Measurements from ENCODE around the gene PES1. TPM values are rescaled to one million over a fixed set of nuclear protein-coding genes. Genes with fewer than 3 reads are reported as not detected.

The PES1 gene
- total RNA-seq, 1 donor from 2014 or later = 46.5 TPM

GRCh38 chr22:30538280-30538679 lies 53.4 kb downstream of the PES1 start:
- intact Hi-C loops (cut with DNase I) = no loop called here
- TF ChIP-seq, protein P1, sequence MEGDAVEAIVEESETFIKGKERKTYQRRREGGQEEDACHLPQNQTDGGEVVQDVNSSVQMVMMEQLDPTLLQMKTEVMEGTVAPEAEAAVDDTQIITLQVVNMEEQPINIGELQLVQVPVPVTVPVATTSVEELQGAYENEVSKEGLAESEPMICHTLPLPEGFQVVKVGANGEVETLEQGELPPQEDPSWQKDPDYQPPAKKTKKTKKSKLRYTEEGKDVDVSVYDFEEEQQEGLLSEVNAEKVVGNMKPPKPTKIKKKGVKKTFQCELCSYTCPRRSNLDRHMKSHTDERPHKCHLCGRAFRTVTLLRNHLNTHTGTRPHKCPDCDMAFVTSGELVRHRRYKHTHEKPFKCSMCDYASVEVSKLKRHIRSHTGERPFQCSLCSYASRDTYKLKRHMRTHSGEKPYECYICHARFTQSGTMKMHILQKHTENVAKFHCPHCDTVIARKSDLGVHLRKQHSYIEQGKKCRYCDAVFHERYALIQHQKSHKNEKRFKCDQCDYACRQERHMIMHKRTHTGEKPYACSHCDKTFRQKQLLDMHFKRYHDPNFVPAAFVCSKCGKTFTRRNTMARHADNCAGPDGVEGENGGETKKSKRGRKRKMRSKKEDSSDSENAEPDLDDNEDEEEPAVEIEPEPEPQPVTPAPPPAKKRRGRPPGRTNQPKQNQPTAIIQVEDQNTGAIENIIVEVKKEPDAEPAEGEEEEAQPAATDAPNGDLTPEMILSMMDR (IDR thresholded peaks at IDR 0.05) = no peak
- Histone ChIP-seq H3K27me3 (no peaks in the 10 kb centered on the region), H3K9me3 (no peaks in the 10 kb centered on the region), H3K36me3 (no peaks in the 10 kb centered on the region), H3K4me3 (no peak overlapping the region), H3K4me1 (no peaks in the 10 kb centered on the region), H3K27ac (no peak overlapping the region)
- ATAC-seq = no peak
- no peak for DNase-seq

- no peaks in the 10 kb centered on the region for H3K9me3 ChIP-seq
- intact Hi-C loops (cut with DNase I) = no loop called here
- TF ChIP-seq, protein P1 (IDR thresholded peaks at IDR 0.05) = no peak
- no peaks in the 10 kb centered on the region for H3K4me1 ChIP-seq
- no peaks in the 10 kb centered on the region for H3K27me3 ChIP-seq
- no peaks in the 10 kb centered on the region for H3K36me3 ChIP-seq
- DNase-seq (no peak), ATAC-seq (no peak)
- no peak overlapping the region for H3K4me3 ChIP-seq
- H3K27ac ChIP-seq = no peak overlapping the region
Observed at GRCh38 chr22:30537083-30537731, 54.5 kb downstream of the PES1 start.

DNA sequence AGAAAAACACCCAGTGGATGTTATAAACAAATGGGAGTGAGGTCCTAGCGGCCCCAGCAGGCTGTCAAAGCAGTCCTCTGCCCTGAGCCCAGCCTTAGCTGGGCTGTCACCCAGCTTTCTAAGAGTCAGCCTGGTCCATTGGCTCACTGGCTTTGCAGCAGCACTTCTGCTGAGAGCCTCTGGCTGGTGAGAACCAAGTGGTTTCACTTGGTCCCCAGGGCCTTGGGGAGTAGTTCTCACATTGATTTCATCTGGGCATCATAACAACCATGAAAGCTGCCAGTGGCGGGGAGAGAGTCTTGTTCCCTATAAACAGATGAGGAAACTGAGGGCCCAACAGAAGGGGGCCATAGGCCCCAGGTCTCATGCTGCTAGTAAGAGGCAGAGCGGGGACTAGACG lies 56.5 kb downstream of the PES1 start:
- ATAC-seq (no peak), DNase-seq (no peak)
- H3K4me3 ChIP-seq = no peak overlapping the region
- H3K9me3 ChIP-seq = no peaks in the 10 kb centered on the region
- H3K36me3 ChIP-seq = no peaks in the 10 kb centered on the region
- TF ChIP-seq, protein P1 (IDR thresholded peaks at IDR 0.05) = no peak
- intact Hi-C loops (cut with DNase I) = no loop called here
- H3K4me1 ChIP-seq = no peaks in the 10 kb centered on the region
- H3K27ac ChIP-seq = no peak overlapping the region
- H3K27me3 ChIP-seq = no peaks in the 10 kb centered on the region

- no peaks in the 10 kb centered on the region for H3K36me3 ChIP-seq
- H3K27ac ChIP-seq = no peak overlapping the region
- H3K4me3 ChIP-seq = no peak overlapping the region
- intact Hi-C loops (cut with DNase I) = no loop called here
- peak; percentile 29 for ATAC-seq
- no peaks in the 10 kb centered on the region for H3K4me1 ChIP-seq
- no peaks in the 10 kb centered on the region for H3K27me3 ChIP-seq
- DNase-seq = no peak
- TF ChIP-seq, protein P1 (IDR thresholded peaks at IDR 0.05) = no peak
- H3K9me3 ChIP-seq = no peaks in the 10 kb centered on the region
Observed at GRCh38 chr22:30531651-30532608, 59.8 kb downstream of the PES1 start.

DNA sequence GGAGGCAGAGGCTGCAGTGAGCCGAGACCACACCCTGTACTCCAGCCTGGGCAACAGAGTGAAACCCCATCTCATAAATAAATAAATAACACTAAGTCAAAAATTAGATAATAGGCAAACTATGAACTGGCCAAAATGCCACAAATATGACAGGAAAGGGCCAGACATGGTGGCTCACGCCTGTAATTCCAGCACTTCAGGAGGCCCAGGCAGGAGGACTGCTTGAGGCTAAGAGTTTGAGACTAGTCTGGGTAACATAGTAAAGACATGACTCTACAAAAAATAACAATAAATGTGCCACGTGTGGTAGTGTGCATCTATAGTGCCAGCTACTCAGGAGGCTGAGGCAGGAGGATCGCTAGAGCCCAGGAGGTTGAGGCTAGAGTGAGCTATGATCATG lies 65.1 kb downstream of the PES1 start:
- H3K4me3 ChIP-seq = no peak overlapping the region
- no peaks in the 10 kb centered on the region for H3K36me3 ChIP-seq
- DNase-seq = no peak
- no peak overlapping the region for H3K27ac ChIP-seq
- H3K4me1 ChIP-seq = no peaks in the 10 kb centered on the region
- intact Hi-C loops (cut with DNase I) = no loop called here
- TF ChIP-seq, protein P1 (IDR thresholded peaks at IDR 0.05) = no peak
- H3K9me3 ChIP-seq = no peaks in the 10 kb centered on the region
- no peak for ATAC-seq
- no peaks in the 10 kb centered on the region for H3K27me3 ChIP-seq

Other genes with a start within 250 kb of the PES1 start
- 164 TPM for gene SF3A1, start 235.0 kb downstream of the PES1 start, total RNA-seq
- gene CCDC157, start 234.9 kb downstream of the PES1 start, total RNA-seq = 2.7 TPM
- gene RNF215, start 204.5 kb downstream of the PES1 start, total RNA-seq = 16.5 TPM
- 7.1 TPM for gene SEC14L2, start 194.9 kb downstream of the PES1 start, total RNA-seq
- 11.3 TPM for gene MTFP1, start 166.1 kb downstream of the PES1 start, total RNA-seq
- gene SEC14L3, start 119.9 kb downstream of the PES1 start, total RNA-seq = not detected
- 16.8 TPM for gene SEC14L4, start 86.2 kb downstream of the PES1 start, total RNA-seq
- 17.2 TPM for gene SEC14L6, start 45.2 kb downstream of the PES1 start, total RNA-seq
- gene GAL3ST1, start 17.2 kb downstream of the PES1 start, total RNA-seq = 2.5 TPM
- gene TCN2, start 15.3 kb upstream of the PES1 start, total RNA-seq = 43.4 TPM
- gene SLC35E4, start 43.9 kb upstream of the PES1 start, total RNA-seq = 2.9 TPM
- gene DUSP18, start 76.0 kb upstream of the PES1 start, total RNA-seq = 19.3 TPM
- gene OSBP2, start 103.0 kb upstream of the PES1 start, total RNA-seq = 6.0 TPM